Muscle of leg (tissue), 16 donors: ENCODE results near the gene S100A3. TPM values are rescaled to one million over a fixed set of nuclear protein-coding genes. Genes with fewer than 3 reads are reported as not detected.
"Not testable (repeated sequence)": the region's sequence is repeated elsewhere in the genome, so short reads cannot be mapped to it uniquely, and the experiment has no call there.

Experiments used
- DNase-seq: peaks from one replicate; pipeline ENCODE4 v3.0.0; 2013
- H3K27ac ChIP-seq: one replicate; pipeline ENCODE4 v1.5.1; 2013; ENCODE audit warnings: mild to moderate bottlenecking, low read length, control low read depth
- H3K27me3 ChIP-seq: one replicate; pipeline ENCODE4 v1.6.1; 2013; ENCODE audit warnings: low read length; ENCODE audit not compliant: control insufficient read depth, insufficient read depth
- H3K36me3 ChIP-seq: one replicate; pipeline ENCODE4 v1.6.1; 2013; ENCODE audit warnings: low read length; ENCODE audit not compliant: control insufficient read depth, insufficient read depth
- H3K4me1 ChIP-seq: one replicate; pipeline ENCODE4 v1.6.1; 2013; ENCODE audit warnings: low read length; ENCODE audit not compliant: control insufficient read depth, insufficient read depth
- H3K4me3 ChIP-seq: one replicate; pipeline ENCODE4 v1.5.1; 2013; ENCODE audit warnings: low read length, control low read depth
- H3K9me3 ChIP-seq: replicated peaks from 2 replicates; pipeline ENCODE4 v1.6.1; 2013; ENCODE audit warnings: low read depth, low read length; ENCODE audit not compliant: control insufficient read depth
- WGBS: methylation state at CpG from one replicate; pipeline ENCODE4 v1.1.5; 2013; ENCODE audit warnings: missing lambda C conversion rate; ENCODE audit not compliant: insufficient coverage; 5-methylcytosine and 5-hydroxymethylcytosine counted together
- long read RNA-seq, 11 donors: transcript quantifications; one replicate each; lab custom pipeline, GENCODE V29; 2026
- polyA plus RNA-seq, 8 donors: library from polyadenylated mRNA; unstranded; fragments of 120-200 nt; gene quantifications; one replicate each; pipeline versions ENCODE4 v1.2.1 to v1.2.3, GENCODE V29; 2013; ENCODE audit warnings: inconsistent platforms in 1 of 8, low replicate concordance in 1 of 8; ENCODE audit not compliant: insufficient read length in 8 of 8, insufficient read depth in 1 of 8
- total RNA-seq: library from RNA; stranded (reverse); fragments of 120-200 nt; gene quantifications from one replicate; pipeline ENCODE4 v1.2.4, GENCODE V29; 2013

The S100A3 gene
- 0.31 TPM for total RNA-seq
- polyA plus RNA-seq, result 1 to 10 TPM in 1 of 8 donors, under 1 TPM in 7; 0.30 to 1.4 (median 0.67) TPM
- long read RNA-seq, donor 1, result 0 reads
- long read RNA-seq, donor 2, result 0 reads
- long read RNA-seq, donor 3, result 0 reads
- long read RNA-seq, donor 4, result 0 reads
- long read RNA-seq, donor 5, result 0 reads
- long read RNA-seq, donor 6, result 0 reads
- long read RNA-seq, donor 7, result 0 reads
- long read RNA-seq, donor 8, result 0 reads
- long read RNA-seq, donor 9, result 0 reads
- long read RNA-seq, donor 10, result 0 reads
- long read RNA-seq, donor 11, result 0 reads

GRCh38 chr1:153548722-153549688, at the start of gene S100A3:
TSS of gene S100A3 (minus strand) at chr1:153549258. CDS start at chr1:153548485, 773 bp downstream.
- no peaks in the 10 kb centered on the region for H3K36me3 ChIP-seq
- peak within 1 kb of the TSS; percentile 2 for H3K27ac ChIP-seq
- H3K9me3 ChIP-seq, result no peaks in the 10 kb centered on the region
- WGBS, result 57% methylated on average over 10 of the region's 14 CpGs
- H3K4me1 ChIP-seq, result peaks cover 75% of the 10 kb centered on the region
- no peak within 1 kb of the TSS for H3K4me3 ChIP-seq
- H3K27me3 ChIP-seq, result no peaks in the 10 kb centered on the region
- peak; percentile 80 for DNase-seq

- Histone ChIP-seq H3K9me3 (no peaks in the 10 kb centered on the region), H3K4me1 (peaks cover 8% of the 10 kb centered on the region), H3K27ac (peak overlapping the region; percentile 65), H3K4me3 (no peak overlapping the region), H3K36me3 (no peaks in the 10 kb centered on the region), H3K27me3 (no peaks in the 10 kb centered on the region)
- peak; percentile 81 for DNase-seq
- WGBS, result 49% methylated on average over 4 of the region's 7 CpGs
Observed at GRCh38 chr1:153598309-153599172, 49.5 kb upstream of the S100A3 start.

GRCh38 chr1:153597206-153597605, 48.1 kb upstream of the S100A3 start:
- Histone ChIP-seq H3K4me1 (peaks cover 8% of the 10 kb centered on the region), H3K27ac (no peak overlapping the region), H3K36me3 (no peaks in the 10 kb centered on the region), H3K4me3 (no peak overlapping the region), H3K9me3 (no peaks in the 10 kb centered on the region), H3K27me3 (no peaks in the 10 kb centered on the region)
- no peak for DNase-seq
- 83% methylated on average over 4 of the region's 6 CpGs for WGBS

GRCh38 chr1:153592748-153593147, 43.7 kb upstream of the S100A3 start:
- H3K4me1 ChIP-seq, result no peaks in the 10 kb centered on the region
- no peaks in the 10 kb centered on the region for H3K36me3 ChIP-seq
- no peaks in the 10 kb centered on the region for H3K9me3 ChIP-seq
- WGBS, result no CpG with 5 or more reads among the region's 4 CpGs
- H3K4me3 ChIP-seq, result no peak overlapping the region
- no peaks in the 10 kb centered on the region for H3K27me3 ChIP-seq
- H3K27ac ChIP-seq, result no peak overlapping the region
- DNase-seq, result no peak

GRCh38 chr1:153588482-153588881, 39.4 kb upstream of the S100A3 start:
- no CpG with 5 or more reads among the region's 2 CpGs for WGBS
- DNase-seq, result no peak
- no peak overlapping the region for H3K27ac ChIP-seq
- H3K9me3 ChIP-seq, result no peaks in the 10 kb centered on the region
- H3K4me1 ChIP-seq, result no peaks in the 10 kb centered on the region
- H3K4me3 ChIP-seq, result no peak overlapping the region
- no peaks in the 10 kb centered on the region for H3K27me3 ChIP-seq
- no peaks in the 10 kb centered on the region for H3K36me3 ChIP-seq

GRCh38 chr1:153588033-153588432, 39.0 kb upstream of the S100A3 start:
- H3K4me1 ChIP-seq, H3K36me3 ChIP-seq, H3K27ac ChIP-seq, H3K4me3 ChIP-seq, H3K9me3 ChIP-seq, DNase-seq, H3K27me3 ChIP-seq: not testable (repeated sequence)
- 89% methylated on average over 7 of the region's 10 CpGs for WGBS

- no peaks in the 10 kb centered on the region for H3K36me3 ChIP-seq
- H3K27ac ChIP-seq, result no peak overlapping the region
- no peaks in the 10 kb centered on the region for H3K27me3 ChIP-seq
- no peaks in the 10 kb centered on the region for H3K9me3 ChIP-seq
- no peaks in the 10 kb centered on the region for H3K4me1 ChIP-seq
- no peak overlapping the region for H3K4me3 ChIP-seq
- no CpG with 5 or more reads among the region's 5 CpGs for WGBS
- no peak for DNase-seq
Observed at GRCh38 chr1:153587314-153587713, 38.3 kb upstream of the S100A3 start.

- WGBS, result no CpG with 5 or more reads among the region's 1 CpG
- Histone ChIP-seq H3K4me3 (no peak overlapping the region), H3K36me3 (no peaks in the 10 kb centered on the region), H3K27me3 (no peaks in the 10 kb centered on the region), H3K4me1 (no peaks in the 10 kb centered on the region), H3K9me3 (no peaks in the 10 kb centered on the region), H3K27ac (no peak overlapping the region)
- DNase-seq, result no peak
Observed at GRCh38 chr1:153586347-153586746, 37.3 kb upstream of the S100A3 start.

GRCh38 chr1:153585006-153585405, 35.9 kb upstream of the S100A3 start:
- no peak overlapping the region for H3K27ac ChIP-seq
- no peaks in the 10 kb centered on the region for H3K9me3 ChIP-seq
- no CpG with 5 or more reads among the region's 1 CpG for WGBS
- H3K4me3 ChIP-seq, result no peak overlapping the region
- no peak for DNase-seq
- H3K36me3 ChIP-seq, result no peaks in the 10 kb centered on the region
- no peaks in the 10 kb centered on the region for H3K27me3 ChIP-seq
- H3K4me1 ChIP-seq, result no peaks in the 10 kb centered on the region
